Liver (tissue), 9 donors: Measurements from ENCODE around the gene GPHA2. TPM values are rescaled to one million over a fixed set of nuclear protein-coding genes. Genes with fewer than 3 reads are reported as not detected.

Source experiments
- DNase-seq: peaks from one replicate; pipeline ENCODE4 v3.0.0-alpha.2; 2017; ENCODE audit warnings: low spot score
- H3K27ac ChIP-seq, 2 donors: one replicate each; pipeline ENCODE4 v1.7.0; 2013; ENCODE audit warnings: inconsistent platforms in 2 of 2, low read length in 2 of 2, control low read depth in 1 of 2, low read depth in 1 of 2, mild to moderate bottlenecking in 1 of 2
- H3K27me3 ChIP-seq, 4 donors: one replicate each; pipeline versions ENCODE4 v1.6.1 to v1.7.0; 2013; ENCODE audit warnings: low read length in 3 of 4, inconsistent platforms in 1 of 4, mild to moderate bottlenecking in 1 of 4, moderate library complexity in 1 of 4; ENCODE audit not compliant: control insufficient read depth in 4 of 4, insufficient read depth in 4 of 4
- H3K36me3 ChIP-seq, 4 donors: one replicate each; pipeline versions ENCODE4 v1.6.1 to v1.7.0; 2013; ENCODE audit warnings: low read length in 3 of 4, mild to moderate bottlenecking in 3 of 4, low read depth in 1 of 4, moderate library complexity in 1 of 4; ENCODE audit not compliant: control insufficient read depth in 4 of 4, insufficient read depth in 3 of 4
- H3K4me1 ChIP-seq, 4 donors: one replicate each; pipeline versions ENCODE4 v1.6.1 to v1.7.0; 2013; ENCODE audit warnings: low read length in 3 of 4, mild to moderate bottlenecking in 3 of 4, moderate library complexity in 1 of 4; ENCODE audit not compliant: control insufficient read depth in 4 of 4, insufficient read depth in 4 of 4
- H3K4me3 ChIP-seq, 3 donors: one replicate each; pipeline versions ENCODE4 v1.6.1 to v1.7.0; 2013; ENCODE audit warnings: low read length in 3 of 3, control low read depth in 1 of 3, low read depth in 1 of 3, mild to moderate bottlenecking in 1 of 3
- H3K9ac ChIP-seq, 2 donors: one replicate each; pipeline ENCODE4 v1.7.0; 2013; ENCODE audit warnings: low read length in 2 of 2, mild to moderate bottlenecking in 2 of 2, moderate library complexity in 2 of 2, control low read depth in 1 of 2, low read depth in 1 of 2
- H3K9me3 ChIP-seq, 4 donors: one replicate each; pipeline versions ENCODE4 v1.6.1 to v1.7.0; 2013; ENCODE audit warnings: low read length in 3 of 4; ENCODE audit not compliant: control insufficient read depth in 4 of 4
- CTCF ChIP-seq: fragments of 150-350 bp; IDR thresholded peaks from 2 replicates; pipeline ENCODE4 v1.5.1; 2017; ENCODE audit warnings: improper control_type of control experiment, low read depth, low read length; ENCODE audit not compliant: missing input control
- EGR1 ChIP-seq, 2 donors: IDR thresholded peaks; 2 replicates each; pipeline ENCODE4 v1.6.1; 2016 to 2018; ENCODE audit warnings: antibody characterized with exemption in 2 of 2, low read depth in 2 of 2
- FOXA1 ChIP-seq: IDR thresholded peaks from 2 replicates; pipeline ENCODE4 v1.6.1; 2016; ENCODE audit warnings: antibody characterized with exemption
- FOXA2 ChIP-seq: IDR thresholded peaks from 2 replicates; pipeline ENCODE4 v1.6.1; 2016; ENCODE audit warnings: antibody characterized with exemption
- GABPA ChIP-seq, 2 donors: IDR thresholded peaks in 1 of 2; conservative IDR thresholded peaks in 1 of 2; 2 replicates each; pipeline ENCODE4 v1.6.1; 2016; ENCODE audit warnings: antibody characterized with exemption in 2 of 2, mild to moderate bottlenecking in 1 of 2, moderate library complexity in 1 of 2
- HNF4A ChIP-seq, 2 donors: conservative IDR thresholded peaks; 2 replicates each; pipeline ENCODE4 v1.6.1; 2016; ENCODE audit warnings: antibody characterized with exemption in 2 of 2, mild to moderate bottlenecking in 2 of 2
- HNF4G ChIP-seq: IDR thresholded peaks from 2 replicates; pipeline ENCODE4 v1.6.1; 2016; ENCODE audit warnings: antibody characterized with exemption
- NR2F2 ChIP-seq: IDR thresholded peaks from 2 replicates; pipeline ENCODE4 v1.6.1; 2016; ENCODE audit warnings: antibody characterized with exemption
- RAD21 ChIP-seq, 2 donors: IDR thresholded peaks; 2 replicates each; pipeline ENCODE4 v1.6.1; 2016; ENCODE audit warnings: antibody characterized with exemption in 2 of 2, mild to moderate bottlenecking in 2 of 2
- RXRA ChIP-seq, 2 donors: IDR thresholded peaks; 2 replicates each; pipeline ENCODE4 v1.6.1; 2017 to 2018; ENCODE audit warnings: antibody characterized with exemption in 2 of 2, mild to moderate bottlenecking in 1 of 2
- SP1 ChIP-seq: IDR thresholded peaks from 2 replicates; pipeline ENCODE4 v1.6.1; 2018; ENCODE audit warnings: antibody characterized with exemption, mild to moderate bottlenecking
- TAF1 ChIP-seq: conservative IDR thresholded peaks from 2 replicates; pipeline ENCODE4 v1.6.1; 2016; ENCODE audit warnings: antibody characterized with exemption, mild to moderate bottlenecking
- YY1 ChIP-seq: IDR thresholded peaks from 2 replicates; pipeline ENCODE4 v1.6.1; 2016; ENCODE audit warnings: antibody characterized with exemption, mild to moderate bottlenecking
- WGBS: extraction: QIAGEN DNeasy Blood & Tissue Kit; methylation state at CpG from one replicate; pipeline ENCODE4 v1.1.7; 2013; 5-methylcytosine and 5-hydroxymethylcytosine counted together
- polyA plus RNA-seq, 2 donors: library from polyadenylated mRNA; stranded (reverse) in 1 of 2; unstranded in 1 of 2; fragments of 200-250 nt in 1 of 2; fragments of >200 nt in 1 of 2; fragmentation: Nextera tagmentation in 1 of 2; extraction: Ambion mirVana in 1 of 2; gene quantifications; one replicate each; pipeline versions ENCODE4 v1.2.1 to v1.2.3, GENCODE V29; 2013 to 2015
- total RNA-seq, 2 donors: library from RNA; depleted of rRNA; stranded (reverse); fragments of >200 nt; gene quantifications; one replicate each; pipeline ENCODE4 v1.2.3, GENCODE V29; 2014
- TF ChIP-seq, protein P1 (sequence below): IDR thresholded peaks from 2 replicates; pipeline ENCODE4 v1.6.1; 2016; ENCODE audit warnings: antibody characterized with exemption
- TF ChIP-seq, protein P2 (sequence below): IDR thresholded peaks from 2 replicates; pipeline ENCODE4 v1.6.1; 2016; ENCODE audit warnings: antibody characterized with exemption, mild to moderate bottlenecking
- TF ChIP-seq, protein P3 (sequence below): IDR thresholded peaks from 2 replicates; pipeline ENCODE4 v1.6.1; 2016; ENCODE audit warnings: antibody characterized with exemption
- TF ChIP-seq, protein P4 (sequence below): IDR thresholded peaks from 2 replicates; pipeline ENCODE4 v1.6.1; 2016; ENCODE audit warnings: antibody characterized with exemption
- donor health status: healthy.
- donor health status: healthy.
- donor health status: healthy.
- donor health status: healthy.
- donor health status: healthy.

The GPHA2 gene
- total and polyA plus RNA-seq, 4 donors, result not detected

DNA sequence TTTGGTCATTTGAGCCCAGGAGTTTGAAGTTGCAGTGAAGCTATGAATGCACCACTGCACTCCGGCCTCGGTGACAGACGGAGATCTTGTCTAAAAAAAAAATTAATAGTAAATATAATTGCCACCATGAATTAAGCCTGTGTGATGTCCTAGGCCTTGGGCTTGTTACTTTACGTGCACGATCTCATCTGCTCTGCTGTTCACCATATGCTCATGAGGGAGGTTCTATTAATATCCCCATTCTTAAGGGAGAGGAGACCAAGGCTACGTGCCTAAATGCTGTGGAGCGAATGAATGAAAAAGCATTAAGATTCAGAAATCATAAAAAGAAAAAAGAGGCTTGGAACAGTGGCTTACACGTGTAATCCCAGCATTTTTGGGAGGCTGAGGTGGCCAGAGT lies 16.1 kb downstream of the GPHA2 start:
- no peak overlapping the region for H3K27ac ChIP-seq
- H3K36me3 ChIP-seq, result no peaks in the 10 kb centered on the region
- H3K27me3 ChIP-seq, result no peaks in the 10 kb centered on the region
- H3K9me3 ChIP-seq, result no peaks in the 10 kb centered on the region
- peaks cover 11 to 29% (median 20%) of the 10 kb centered on the region in 4 donors for H3K4me1 ChIP-seq
- peak overlapping the region in 1 of 2 donors; percentile 4 for H3K9ac ChIP-seq
- 92% methylated on average over 8 of the region's 8 CpGs for WGBS
- no peak for DNase-seq
- H3K4me3 ChIP-seq, result no peak overlapping the region
- TF ChIP-seq EGR1 (IDR thresholded peaks at IDR 0.05; ENCODE audit: low read depth in 2 of 2) (no peak), HNF4G (no peak), GABPA (IDR thresholded peaks at IDR 0.05 in 1 of 2, conservative IDR thresholded peaks at IDR 0.05 in 1 of 2) (no peak)

- peak overlapping the region; percentile 66 to 94 for H3K9ac ChIP-seq
- peak overlapping the region; percentile 23 to 67 for H3K27ac ChIP-seq
- TF ChIP-seq EGR1 (IDR thresholded peaks at IDR 0.05; ENCODE audit: low read depth in 2 of 2) (no peak), YY1 (peak; percentile 29)
- peaks cover 11 to 24% (median 17%) of the 10 kb centered on the region in 4 donors for H3K4me1 ChIP-seq
- DNase-seq, result no peak
- peaks cover 8 to 12% (median 10%) of the 10 kb centered on the region in 4 donors for H3K36me3 ChIP-seq
- peak overlapping the region; percentile 21 to 64 (median 52) for H3K4me3 ChIP-seq
- 18% methylated on average over 4 of the region's 4 CpGs for WGBS
- H3K9me3 ChIP-seq, result no peaks in the 10 kb centered on the region
- no peaks in the 10 kb centered on the region for H3K27me3 ChIP-seq
Measured at GRCh38 chr11:64918017-64918416, 17.7 kb downstream of the GPHA2 start.

- TF ChIP-seq NR2F2, result no peak
- TF ChIP-seq RXRA (IDR thresholded peaks at IDR 0.05), result no peak
- TF ChIP-seq, protein P1, sequence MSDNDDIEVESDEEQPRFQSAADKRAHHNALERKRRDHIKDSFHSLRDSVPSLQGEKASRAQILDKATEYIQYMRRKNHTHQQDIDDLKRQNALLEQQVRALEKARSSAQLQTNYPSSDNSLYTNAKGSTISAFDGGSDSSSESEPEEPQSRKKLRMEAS, result no peak
- no peak for TF ChIP-seq HNF4G
- TF ChIP-seq SP1, result no peak
- no peak for TF ChIP-seq CTCF
- TF ChIP-seq, protein P2, sequence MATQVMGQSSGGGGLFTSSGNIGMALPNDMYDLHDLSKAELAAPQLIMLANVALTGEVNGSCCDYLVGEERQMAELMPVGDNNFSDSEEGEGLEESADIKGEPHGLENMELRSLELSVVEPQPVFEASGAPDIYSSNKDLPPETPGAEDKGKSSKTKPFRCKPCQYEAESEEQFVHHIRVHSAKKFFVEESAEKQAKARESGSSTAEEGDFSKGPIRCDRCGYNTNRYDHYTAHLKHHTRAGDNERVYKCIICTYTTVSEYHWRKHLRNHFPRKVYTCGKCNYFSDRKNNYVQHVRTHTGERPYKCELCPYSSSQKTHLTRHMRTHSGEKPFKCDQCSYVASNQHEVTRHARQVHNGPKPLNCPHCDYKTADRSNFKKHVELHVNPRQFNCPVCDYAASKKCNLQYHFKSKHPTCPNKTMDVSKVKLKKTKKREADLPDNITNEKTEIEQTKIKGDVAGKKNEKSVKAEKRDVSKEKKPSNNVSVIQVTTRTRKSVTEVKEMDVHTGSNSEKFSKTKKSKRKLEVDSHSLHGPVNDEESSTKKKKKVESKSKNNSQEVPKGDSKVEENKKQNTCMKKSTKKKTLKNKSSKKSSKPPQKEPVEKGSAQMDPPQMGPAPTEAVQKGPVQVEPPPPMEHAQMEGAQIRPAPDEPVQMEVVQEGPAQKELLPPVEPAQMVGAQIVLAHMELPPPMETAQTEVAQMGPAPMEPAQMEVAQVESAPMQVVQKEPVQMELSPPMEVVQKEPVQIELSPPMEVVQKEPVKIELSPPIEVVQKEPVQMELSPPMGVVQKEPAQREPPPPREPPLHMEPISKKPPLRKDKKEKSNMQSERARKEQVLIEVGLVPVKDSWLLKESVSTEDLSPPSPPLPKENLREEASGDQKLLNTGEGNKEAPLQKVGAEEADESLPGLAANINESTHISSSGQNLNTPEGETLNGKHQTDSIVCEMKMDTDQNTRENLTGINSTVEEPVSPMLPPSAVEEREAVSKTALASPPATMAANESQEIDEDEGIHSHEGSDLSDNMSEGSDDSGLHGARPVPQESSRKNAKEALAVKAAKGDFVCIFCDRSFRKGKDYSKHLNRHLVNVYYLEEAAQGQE, result no peak
- no peak for TF ChIP-seq YY1
- TF ChIP-seq GABPA (IDR thresholded peaks at IDR 0.05 in 1 of 2, conservative IDR thresholded peaks at IDR 0.05 in 1 of 2), result no peak
- no peak for TF ChIP-seq RAD21 (IDR thresholded peaks at IDR 0.05)
- no peak for TF ChIP-seq FOXA2
- no peak for TF ChIP-seq TAF1
- TF ChIP-seq, protein P3, sequence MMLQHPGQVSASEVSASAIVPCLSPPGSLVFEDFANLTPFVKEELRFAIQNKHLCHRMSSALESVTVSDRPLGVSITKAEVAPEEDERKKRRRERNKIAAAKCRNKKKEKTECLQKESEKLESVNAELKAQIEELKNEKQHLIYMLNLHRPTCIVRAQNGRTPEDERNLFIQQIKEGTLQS, result no peak
- TF ChIP-seq FOXA1, result no peak
- no peak for TF ChIP-seq HNF4A (conservative IDR thresholded peaks at IDR 0.05)
- TF ChIP-seq, protein P4, sequence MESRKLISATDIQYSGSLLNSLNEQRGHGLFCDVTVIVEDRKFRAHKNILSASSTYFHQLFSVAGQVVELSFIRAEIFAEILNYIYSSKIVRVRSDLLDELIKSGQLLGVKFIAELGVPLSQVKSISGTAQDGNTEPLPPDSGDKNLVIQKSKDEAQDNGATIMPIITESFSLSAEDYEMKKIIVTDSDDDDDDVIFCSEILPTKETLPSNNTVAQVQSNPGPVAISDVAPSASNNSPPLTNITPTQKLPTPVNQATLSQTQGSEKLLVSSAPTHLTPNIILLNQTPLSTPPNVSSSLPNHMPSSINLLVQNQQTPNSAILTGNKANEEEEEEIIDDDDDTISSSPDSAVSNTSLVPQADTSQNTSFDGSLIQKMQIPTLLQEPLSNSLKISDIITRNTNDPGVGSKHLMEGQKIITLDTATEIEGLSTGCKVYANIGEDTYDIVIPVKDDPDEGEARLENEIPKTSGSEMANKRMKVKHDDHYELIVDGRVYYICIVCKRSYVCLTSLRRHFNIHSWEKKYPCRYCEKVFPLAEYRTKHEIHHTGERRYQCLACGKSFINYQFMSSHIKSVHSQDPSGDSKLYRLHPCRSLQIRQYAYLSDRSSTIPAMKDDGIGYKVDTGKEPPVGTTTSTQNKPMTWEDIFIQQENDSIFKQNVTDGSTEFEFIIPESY, result no peak
- no peak for TF ChIP-seq EGR1 (IDR thresholded peaks at IDR 0.05; ENCODE audit: low read depth in 2 of 2)
- Histone ChIP-seq H3K9ac (peak overlapping the region; percentile 66 to 94), H3K9me3 (no peaks in the 10 kb centered on the region), H3K27ac (peak overlapping the region; percentile 23 to 67), H3K4me3 (peak overlapping the region; percentile 21 to 64 (median 52)), H3K4me1 (peaks cover 11 to 24% (median 17%) of the 10 kb centered on the region in 4 donors), H3K27me3 (no peaks in the 10 kb centered on the region), H3K36me3 (peaks cover 8 to 16% (median 13%) of the 10 kb centered on the region in 4 donors)
- WGBS, result 7% methylated on average over 6 of the region's 6 CpGs
- DNase-seq, result no peak
Measured at GRCh38 chr11:64917663-64917995, 18.1 kb downstream of the GPHA2 start.
